Measurements from ENCODE around the gene FBXO36.

GRCh38 chr2:229937537-229937936, 15.2 kb downstream of the FBXO36 start:
- TF ChIP-seq, protein P1, sequence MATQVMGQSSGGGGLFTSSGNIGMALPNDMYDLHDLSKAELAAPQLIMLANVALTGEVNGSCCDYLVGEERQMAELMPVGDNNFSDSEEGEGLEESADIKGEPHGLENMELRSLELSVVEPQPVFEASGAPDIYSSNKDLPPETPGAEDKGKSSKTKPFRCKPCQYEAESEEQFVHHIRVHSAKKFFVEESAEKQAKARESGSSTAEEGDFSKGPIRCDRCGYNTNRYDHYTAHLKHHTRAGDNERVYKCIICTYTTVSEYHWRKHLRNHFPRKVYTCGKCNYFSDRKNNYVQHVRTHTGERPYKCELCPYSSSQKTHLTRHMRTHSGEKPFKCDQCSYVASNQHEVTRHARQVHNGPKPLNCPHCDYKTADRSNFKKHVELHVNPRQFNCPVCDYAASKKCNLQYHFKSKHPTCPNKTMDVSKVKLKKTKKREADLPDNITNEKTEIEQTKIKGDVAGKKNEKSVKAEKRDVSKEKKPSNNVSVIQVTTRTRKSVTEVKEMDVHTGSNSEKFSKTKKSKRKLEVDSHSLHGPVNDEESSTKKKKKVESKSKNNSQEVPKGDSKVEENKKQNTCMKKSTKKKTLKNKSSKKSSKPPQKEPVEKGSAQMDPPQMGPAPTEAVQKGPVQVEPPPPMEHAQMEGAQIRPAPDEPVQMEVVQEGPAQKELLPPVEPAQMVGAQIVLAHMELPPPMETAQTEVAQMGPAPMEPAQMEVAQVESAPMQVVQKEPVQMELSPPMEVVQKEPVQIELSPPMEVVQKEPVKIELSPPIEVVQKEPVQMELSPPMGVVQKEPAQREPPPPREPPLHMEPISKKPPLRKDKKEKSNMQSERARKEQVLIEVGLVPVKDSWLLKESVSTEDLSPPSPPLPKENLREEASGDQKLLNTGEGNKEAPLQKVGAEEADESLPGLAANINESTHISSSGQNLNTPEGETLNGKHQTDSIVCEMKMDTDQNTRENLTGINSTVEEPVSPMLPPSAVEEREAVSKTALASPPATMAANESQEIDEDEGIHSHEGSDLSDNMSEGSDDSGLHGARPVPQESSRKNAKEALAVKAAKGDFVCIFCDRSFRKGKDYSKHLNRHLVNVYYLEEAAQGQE (IDR thresholded peaks at IDR 0.05; ENCODE audit: low read depth), result no peak
- no peak for TF ChIP-seq POLR2A (IDR thresholded peaks at IDR 0.05; ENCODE audit: borderline replicate concordance, extremely low read depth, insufficient read depth, insufficient read length)
- TF ChIP-seq, protein P2, sequence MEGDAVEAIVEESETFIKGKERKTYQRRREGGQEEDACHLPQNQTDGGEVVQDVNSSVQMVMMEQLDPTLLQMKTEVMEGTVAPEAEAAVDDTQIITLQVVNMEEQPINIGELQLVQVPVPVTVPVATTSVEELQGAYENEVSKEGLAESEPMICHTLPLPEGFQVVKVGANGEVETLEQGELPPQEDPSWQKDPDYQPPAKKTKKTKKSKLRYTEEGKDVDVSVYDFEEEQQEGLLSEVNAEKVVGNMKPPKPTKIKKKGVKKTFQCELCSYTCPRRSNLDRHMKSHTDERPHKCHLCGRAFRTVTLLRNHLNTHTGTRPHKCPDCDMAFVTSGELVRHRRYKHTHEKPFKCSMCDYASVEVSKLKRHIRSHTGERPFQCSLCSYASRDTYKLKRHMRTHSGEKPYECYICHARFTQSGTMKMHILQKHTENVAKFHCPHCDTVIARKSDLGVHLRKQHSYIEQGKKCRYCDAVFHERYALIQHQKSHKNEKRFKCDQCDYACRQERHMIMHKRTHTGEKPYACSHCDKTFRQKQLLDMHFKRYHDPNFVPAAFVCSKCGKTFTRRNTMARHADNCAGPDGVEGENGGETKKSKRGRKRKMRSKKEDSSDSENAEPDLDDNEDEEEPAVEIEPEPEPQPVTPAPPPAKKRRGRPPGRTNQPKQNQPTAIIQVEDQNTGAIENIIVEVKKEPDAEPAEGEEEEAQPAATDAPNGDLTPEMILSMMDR (IDR thresholded peaks at IDR 0.05 in 2 of 3, conservative IDR thresholded peaks at IDR 0.05 in 1 of 3; ENCODE audit: borderline replicate concordance in 1 of 3, insufficient read depth in 1 of 3, low read depth in 2 of 3, low read length in 2 of 3), result no peak
- TF ChIP-seq EZH2 (IDR thresholded peaks at IDR 0.05), result no peak
- TF ChIP-seq TCF7L2 (IDR thresholded peaks at IDR 0.05; ENCODE audit: borderline replicate concordance, extremely low read depth, insufficient read depth, insufficient read length), result no peak
- TF ChIP-seq YY1 (IDR thresholded peaks at IDR 0.05; ENCODE audit: extremely low read depth, insufficient replicate concordance, low read depth, low read length), result no peak
- TF ChIP-seq EGR1 (IDR thresholded peaks at IDR 0.05; ENCODE audit: low read depth), result no peak
- no peak for TF ChIP-seq SP1 (IDR thresholded peaks at IDR 0.05; ENCODE audit: low read depth)
- TF ChIP-seq RAD21 (IDR thresholded peaks at IDR 0.05; ENCODE audit: low read depth), result no peak
- no peak for TF ChIP-seq SIN3A (IDR thresholded peaks at IDR 0.05; ENCODE audit: low read depth)

Data from HCT116 (cell line).